ENCODE data around the gene RIN3. TPM values are rescaled to one million over a fixed set of nuclear protein-coding genes. Genes with fewer than 3 reads are reported as not detected.

RIN3 gene
- total RNA-seq, 1 donor from 2014 or later = 0.22 TPM

DNA sequence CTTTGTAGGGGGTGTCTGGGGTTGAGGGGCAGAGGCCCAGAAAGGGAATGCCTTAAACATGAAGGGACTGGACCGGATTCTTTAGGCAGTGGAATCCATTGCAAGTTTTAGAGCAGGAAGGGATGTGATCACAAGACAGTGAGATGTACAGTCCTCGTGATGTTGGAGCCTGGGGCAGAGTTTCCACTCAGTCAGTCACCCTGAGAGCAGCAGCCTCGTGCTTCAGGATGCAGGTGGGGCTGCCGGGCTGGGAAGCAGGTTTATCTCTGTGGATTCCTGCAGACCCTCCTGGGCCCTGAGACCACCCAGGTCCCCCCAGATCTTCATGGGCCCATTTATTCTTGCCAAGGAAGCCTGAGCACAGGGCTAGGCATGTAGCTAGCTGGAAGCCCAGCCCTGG is 38.5 kb downstream of the RIN3 start:
- no peak overlapping the region for H3K4me3 Mint-ChIP-seq
- Histone ChIP-seq H3K4me1 (no peaks in the 10 kb centered on the region), H3K27ac (no peak overlapping the region), H2AFZ (replicated peaks) (no peak overlapping the region), H3K4me3 (no peak overlapping the region), H3K36me3 (no peaks in the 10 kb centered on the region), H3K79me2 (ENCODE audit: low read depth) (no peaks in the 10 kb centered on the region), H3K4me2 (no peak overlapping the region), H3K9ac (no peak overlapping the region), H3F3A (ENCODE audit: low read depth) (peaks cover 9% of the 10 kb centered on the region), H4K20me1 (ENCODE audit: low read depth) (no peaks in the 10 kb centered on the region), H3K9me3 (ENCODE audit: low read depth) (no peaks in the 10 kb centered on the region), H3K27me3 (no peaks in the 10 kb centered on the region)
- TF ChIP-seq EZH2 (IDR thresholded peaks at IDR 0.05) = no peak
- peaks cover 2% of the 10 kb centered on the region for H3K4me1 Mint-ChIP-seq
- no peak for DNase-seq (ENCODE audit: low spot score)
- no peaks in the 10 kb centered on the region for H3K9me3 Mint-ChIP-seq
- no peak overlapping the region for H3K27ac Mint-ChIP-seq
- no peaks in the 10 kb centered on the region for H3K36me3 Mint-ChIP-seq
- peaks cover 9% of the 10 kb centered on the region for H3K27me3 Mint-ChIP-seq (ENCODE audit: insufficient read depth, low read depth)

DNA sequence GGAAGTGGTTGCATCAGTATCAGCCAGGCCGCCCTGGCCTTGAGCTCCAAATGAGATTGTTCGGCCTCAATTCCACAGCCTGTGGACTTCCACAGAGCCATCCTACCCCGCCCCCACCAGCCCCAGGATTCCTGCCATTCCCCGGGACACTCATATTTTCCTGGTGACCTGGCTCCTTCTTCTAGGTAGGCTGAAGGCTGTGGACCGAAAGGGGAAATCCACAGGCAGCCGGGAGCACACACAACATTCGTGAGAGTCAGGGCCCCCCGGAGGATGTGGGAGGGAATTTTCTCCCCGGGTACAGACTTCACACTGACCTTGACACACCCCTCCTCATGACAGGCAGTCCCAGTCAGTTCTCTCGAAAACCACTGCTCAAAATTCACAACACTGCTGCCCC is 39.9 kb downstream of the RIN3 start:
- H3K4me3 ChIP-seq = no peak overlapping the region
- Mint-ChIP-seq H3K36me3 (no peaks in the 10 kb centered on the region), H3K27me3 (ENCODE audit: insufficient read depth, low read depth) (peaks cover 7% of the 10 kb centered on the region), H3K27ac (no peak overlapping the region), H3K4me1 (peaks cover 4% of the 10 kb centered on the region), H3K9me3 (no peaks in the 10 kb centered on the region), H3K4me3 (no peak overlapping the region)
- no peaks in the 10 kb centered on the region for H3K36me3 ChIP-seq
- DNase-seq (ENCODE audit: low spot score) = no peak
- H3F3A ChIP-seq (ENCODE audit: low read depth) = no peaks in the 10 kb centered on the region
- H3K4me2 ChIP-seq = no peak overlapping the region
- H3K27me3 ChIP-seq = no peaks in the 10 kb centered on the region
- H3K79me2 ChIP-seq (ENCODE audit: low read depth) = no peaks in the 10 kb centered on the region
- H3K9ac ChIP-seq = no peak overlapping the region
- H3K4me1 ChIP-seq = no peaks in the 10 kb centered on the region
- H3K9me3 ChIP-seq (ENCODE audit: low read depth) = no peaks in the 10 kb centered on the region
- H4K20me1 ChIP-seq (ENCODE audit: low read depth) = no peaks in the 10 kb centered on the region
- H2AFZ ChIP-seq (replicated peaks) = no peak overlapping the region
- H3K27ac ChIP-seq = no peak overlapping the region
- no peak for TF ChIP-seq EZH2phosphoT487 (IDR thresholded peaks at IDR 0.05)
- TF ChIP-seq, protein P1, sequence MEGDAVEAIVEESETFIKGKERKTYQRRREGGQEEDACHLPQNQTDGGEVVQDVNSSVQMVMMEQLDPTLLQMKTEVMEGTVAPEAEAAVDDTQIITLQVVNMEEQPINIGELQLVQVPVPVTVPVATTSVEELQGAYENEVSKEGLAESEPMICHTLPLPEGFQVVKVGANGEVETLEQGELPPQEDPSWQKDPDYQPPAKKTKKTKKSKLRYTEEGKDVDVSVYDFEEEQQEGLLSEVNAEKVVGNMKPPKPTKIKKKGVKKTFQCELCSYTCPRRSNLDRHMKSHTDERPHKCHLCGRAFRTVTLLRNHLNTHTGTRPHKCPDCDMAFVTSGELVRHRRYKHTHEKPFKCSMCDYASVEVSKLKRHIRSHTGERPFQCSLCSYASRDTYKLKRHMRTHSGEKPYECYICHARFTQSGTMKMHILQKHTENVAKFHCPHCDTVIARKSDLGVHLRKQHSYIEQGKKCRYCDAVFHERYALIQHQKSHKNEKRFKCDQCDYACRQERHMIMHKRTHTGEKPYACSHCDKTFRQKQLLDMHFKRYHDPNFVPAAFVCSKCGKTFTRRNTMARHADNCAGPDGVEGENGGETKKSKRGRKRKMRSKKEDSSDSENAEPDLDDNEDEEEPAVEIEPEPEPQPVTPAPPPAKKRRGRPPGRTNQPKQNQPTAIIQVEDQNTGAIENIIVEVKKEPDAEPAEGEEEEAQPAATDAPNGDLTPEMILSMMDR (IDR thresholded peaks at IDR 0.05) = no peak
- TF ChIP-seq EZH2 (IDR thresholded peaks at IDR 0.05) = no peak

DNA sequence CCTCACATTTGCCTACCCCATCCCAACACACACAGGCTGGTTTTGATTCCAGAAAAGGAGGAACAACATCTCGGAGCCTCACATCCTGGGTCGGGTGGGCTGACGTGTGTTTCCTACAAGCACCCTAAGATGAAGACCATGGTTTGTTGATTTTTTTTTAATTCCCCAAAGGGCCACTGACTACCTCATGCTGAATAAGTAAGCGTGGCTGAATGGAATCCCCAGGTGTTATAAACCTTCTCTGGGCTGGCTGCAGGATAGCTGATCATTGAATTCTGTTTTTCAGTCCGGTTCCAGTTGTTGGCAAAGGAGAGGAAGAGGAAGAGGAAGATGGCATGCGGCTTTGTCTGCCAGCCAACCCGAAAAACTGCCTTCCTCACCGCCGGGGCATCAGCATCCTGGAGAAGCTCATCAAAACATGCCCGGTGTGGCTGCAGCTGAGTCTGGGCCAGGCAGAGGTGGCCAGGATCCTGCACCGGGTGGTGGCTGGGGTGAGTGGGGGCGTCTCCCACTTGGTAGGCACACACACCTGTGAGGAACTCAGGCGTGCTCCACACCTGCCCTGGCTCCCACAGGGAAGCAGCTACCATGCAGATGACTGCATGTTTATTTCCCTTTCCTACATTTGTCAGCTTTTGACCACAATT is 42.0 kb downstream of the RIN3 start:
- peaks cover 4% of the 10 kb centered on the region for H3K4me1 Mint-ChIP-seq

DNA sequence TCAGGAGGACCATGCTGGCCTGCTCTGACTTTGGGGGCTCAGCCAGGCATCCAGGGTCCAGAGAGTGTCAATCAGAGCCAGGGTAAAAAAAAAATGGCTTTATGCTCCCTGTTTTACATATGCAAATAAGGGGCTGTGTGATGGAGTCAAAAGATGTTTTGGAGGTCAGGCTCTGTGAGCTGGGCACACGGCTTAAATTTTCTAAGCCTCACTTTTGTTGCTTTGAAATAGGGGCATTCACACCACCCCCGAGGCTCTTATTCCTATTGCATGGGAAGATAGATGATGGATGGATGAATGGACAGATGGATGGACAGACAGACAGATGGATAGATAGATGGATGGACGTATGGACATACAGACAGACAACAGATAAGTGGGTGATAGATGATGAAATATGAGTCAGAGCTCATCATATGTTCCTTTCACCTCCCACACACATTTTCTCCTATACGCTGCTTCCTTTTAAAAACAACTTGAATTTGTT is 42.7 kb downstream of the RIN3 start:
- Histone ChIP-seq H3K27me3 (no peaks in the 10 kb centered on the region), H3K79me2 (ENCODE audit: low read depth) (no peaks in the 10 kb centered on the region), H4K20me1 (ENCODE audit: low read depth) (no peaks in the 10 kb centered on the region), H3F3A (ENCODE audit: low read depth) (no peaks in the 10 kb centered on the region), H3K27ac (no peak overlapping the region), H3K9me3 (ENCODE audit: low read depth) (no peaks in the 10 kb centered on the region), H3K4me2 (no peak overlapping the region), H2AFZ (replicated peaks) (no peak overlapping the region), H3K9ac (no peak overlapping the region), H3K36me3 (no peaks in the 10 kb centered on the region), H3K4me1 (no peaks in the 10 kb centered on the region), H3K4me3 (no peak overlapping the region)
- Mint-ChIP-seq H3K27ac (no peak overlapping the region), H3K9me3 (no peaks in the 10 kb centered on the region), H3K36me3 (no peaks in the 10 kb centered on the region), H3K4me3 (no peak overlapping the region), H3K27me3 (ENCODE audit: insufficient read depth, low read depth) (peaks cover 9% of the 10 kb centered on the region), H3K4me1 (peaks cover 4% of the 10 kb centered on the region)
- no peak for TF ChIP-seq EZH2 (IDR thresholded peaks at IDR 0.05)
- TF ChIP-seq, protein P1 (IDR thresholded peaks at IDR 0.05) = no peak
- TF ChIP-seq EZH2phosphoT487 (IDR thresholded peaks at IDR 0.05) = no peak
- DNase-seq (ENCODE audit: low spot score) = no peak

More for the DNA sequence above, 42.0 kb downstream of the RIN3 start:
- no peak overlapping the region for H3K9ac ChIP-seq
- no peaks in the 10 kb centered on the region for H3K27me3 ChIP-seq
- no peaks in the 10 kb centered on the region for H3K4me1 ChIP-seq
- TF ChIP-seq EZH2 (IDR thresholded peaks at IDR 0.05) (no peak), EZH2phosphoT487 (IDR thresholded peaks at IDR 0.05) (no peak)
- TF ChIP-seq, protein P1 (IDR thresholded peaks at IDR 0.05) = no peak
- Mint-ChIP-seq H3K36me3 (no peaks in the 10 kb centered on the region), H3K9me3 (no peaks in the 10 kb centered on the region), H3K27ac (no peak overlapping the region), H3K4me3 (no peak overlapping the region), H3K27me3 (ENCODE audit: insufficient read depth, low read depth) (peaks cover 9% of the 10 kb centered on the region)
- no peaks in the 10 kb centered on the region for H4K20me1 ChIP-seq (ENCODE audit: low read depth)
- no peak overlapping the region for H2AFZ ChIP-seq (replicated peaks)
- H3K36me3 ChIP-seq = no peaks in the 10 kb centered on the region
- H3K79me2 ChIP-seq (ENCODE audit: low read depth) = no peaks in the 10 kb centered on the region
- no peak overlapping the region for H3K4me3 ChIP-seq
- no peak overlapping the region for H3K4me2 ChIP-seq
- no peaks in the 10 kb centered on the region for H3F3A ChIP-seq (ENCODE audit: low read depth)
- DNase-seq (ENCODE audit: low spot score) = no peak
- no peak overlapping the region for H3K27ac ChIP-seq
- no peaks in the 10 kb centered on the region for H3K9me3 ChIP-seq (ENCODE audit: low read depth)

Measured in neural progenitor cell (in vitro differentiated cells).